Fibroblast of lung (primary cell): ENCODE results near the gene ANKRD50.

Experiments used
- CTCF ChIP-seq, 2 donors: IDR thresholded peaks in 1 of 2; conservative IDR thresholded peaks in 1 of 2; 1 replicate in 1 of 2; 2 replicates in 1 of 2; pipeline ENCODE4 v1.5.1; 2011 to 2012; ENCODE audit warnings: low read length in 2 of 2, control low read depth in 1 of 2, inconsistent platforms in 1 of 2, low read depth in 1 of 2, mild to moderate bottlenecking in 1 of 2
- EZH2 ChIP-seq: IDR thresholded peaks from 2 replicates; pipeline ENCODE4 v1.5.1; 2012; ENCODE audit warnings: low read length, control low read depth, mild to moderate bottlenecking; ENCODE audit errors: missing control alignments

GRCh38 chr4:124694306-124694705 lies 18.2 kb downstream of the ANKRD50 start:
- TF ChIP-seq CTCF (conservative IDR thresholded peaks at IDR 0.05 in 1 of 2, IDR thresholded peaks at IDR 0.05 in 1 of 2; ENCODE audit: low read depth in 1 of 2, low read length in 2 of 2) (no peak), EZH2 (no peak)
